ENCODE data around the gene RUBCN.
A peak's percentile ranks its signal among the peaks of the same experiment; 100 is the strongest.
"Not testable (repeated sequence)": the region's sequence is repeated elsewhere in the genome, so short reads cannot be mapped to it uniquely, and the experiment has no call there.

The RUBCN gene

GRCh38 chr3:197659144-197659543, 77.6 kb downstream of the RUBCN start:
- not testable (repeated sequence) for FAIRE-seq; DNase-seq (ENCODE audit: low spot score)

GRCh38 chr3:197658706-197659105, 78.0 kb downstream of the RUBCN start:
- not testable (repeated sequence) for FAIRE-seq; DNase-seq (ENCODE audit: low spot score)

- not testable (repeated sequence) for FAIRE-seq; DNase-seq (ENCODE audit: low spot score)
These were observed 79.0 kb downstream of the RUBCN start for GRCh38 chr3:197657541-197658292.

- DNase-seq (ENCODE audit: low spot score); FAIRE-seq: not testable (repeated sequence)
These were observed 79.7 kb downstream of the RUBCN start for GRCh38 chr3:197656960-197657359.

GRCh38 chr3:197656129-197656528, 80.6 kb downstream of the RUBCN start:
- not testable (repeated sequence) for DNase-seq (ENCODE audit: low spot score); FAIRE-seq

GRCh38 chr3:197654998-197655330, 81.7 kb downstream of the RUBCN start:
- FAIRE-seq = not testable (repeated sequence)

GRCh38 chr3:197654090-197654997, 82.4 kb downstream of the RUBCN start:
- FAIRE-seq; DNase-seq (ENCODE audit: low spot score): not testable (repeated sequence)

More at GRCh38 chr3:197654998-197655330, 81.7 kb downstream of the RUBCN start:
- not testable (repeated sequence) for DNase-seq (ENCODE audit: low spot score)

GRCh38 chr3:197652860-197653259, 83.8 kb downstream of the RUBCN start:
- FAIRE-seq; DNase-seq (ENCODE audit: low spot score): not testable (repeated sequence)

GRCh38 chr3:197647649-197648048, 89.1 kb downstream of the RUBCN start:
- not testable (repeated sequence) for FAIRE-seq; DNase-seq (ENCODE audit: low spot score)

GRCh38 chr3:197647191-197647590, 89.5 kb downstream of the RUBCN start:
- not testable (repeated sequence) for FAIRE-seq; DNase-seq (ENCODE audit: low spot score)

- not testable (repeated sequence) for DNase-seq (ENCODE audit: low spot score); FAIRE-seq
These were observed 90.4 kb downstream of the RUBCN start for GRCh38 chr3:197646294-197646693.

- DNase-seq (ENCODE audit: low spot score); FAIRE-seq: not testable (repeated sequence)
These were observed 99.1 kb downstream of the RUBCN start for GRCh38 chr3:197637556-197637955.

- not testable (repeated sequence) for FAIRE-seq; DNase-seq (ENCODE audit: low spot score)
These were observed 104.7 kb downstream of the RUBCN start for GRCh38 chr3:197631989-197632388.

GRCh38 chr3:197630766-197631165, 105.9 kb downstream of the RUBCN start:
- DNase-seq (ENCODE audit: low spot score); FAIRE-seq: not testable (repeated sequence)

GRCh38 chr3:197629286-197629685, 107.4 kb downstream of the RUBCN start:
- not testable (repeated sequence) for FAIRE-seq; DNase-seq (ENCODE audit: low spot score)

- not testable (repeated sequence) for FAIRE-seq
- DNase-seq (ENCODE audit: low spot score) = peak; percentile 62
These were observed 108.8 kb downstream of the RUBCN start for GRCh38 chr3:197627772-197628523.

- FAIRE-seq; DNase-seq (ENCODE audit: low spot score): not testable (repeated sequence)
These were observed 109.4 kb downstream of the RUBCN start for GRCh38 chr3:197627158-197627771.

GRCh38 chr3:197626404-197627157, 110.1 kb downstream of the RUBCN start:
- not testable (repeated sequence) for FAIRE-seq; DNase-seq (ENCODE audit: low spot score)

- not testable (repeated sequence) for DNase-seq (ENCODE audit: low spot score); FAIRE-seq
These were observed 115.2 kb downstream of the RUBCN start for GRCh38 chr3:197621478-197621877.
